AG10803 (cell line): Measurements from ENCODE around the gene KIF19.
"Not testable (repeated sequence)": the region's sequence is repeated elsewhere in the genome, so short reads cannot be mapped to it uniquely, and the experiment has no call there.

ENCODE experiments used
- DNase-seq: peaks from one replicate; pipeline ENCODE4 v3.0.0; 2010; ENCODE audit warnings: low read depth
- H3K4me3 ChIP-seq: 2 replicates; pipeline ENCODE4 v1.5.1; 2011; ENCODE audit warnings: mild to moderate bottlenecking, low read length, control low read depth
- CTCF ChIP-seq: conservative IDR thresholded peaks from 2 replicates; pipeline ENCODE4 v1.5.1; 2011; ENCODE audit warnings: mild to moderate bottlenecking, low read length, control low read depth, inconsistent platforms

The KIF19 gene

GRCh38 chr17:74325743-74326379, at the start of gene KIF19:
Gene KIF19 (plus strand): TSS chr17:74326226. CDS start chr17:74326350, 124 bp downstream.
- no peak for DNase-seq
- H3K4me3 ChIP-seq, result no peak within 1 kb of the TSS
- TF ChIP-seq CTCF, result no peak

- H3K4me3 ChIP-seq, result no peak overlapping the region
- peak; percentile 5 for DNase-seq
- TF ChIP-seq CTCF, result no peak
Measured at GRCh38 chr17:74276541-74277009, 49.5 kb upstream of the KIF19 start.

- no peak for DNase-seq
- TF ChIP-seq CTCF, result no peak
- H3K4me3 ChIP-seq, result no peak overlapping the region
Measured at GRCh38 chr17:74277935-74278334, 48.1 kb upstream of the KIF19 start.

- not testable (repeated sequence) for DNase-seq, H3K4me3 ChIP-seq
Measured at GRCh38 chr17:74279617-74280016, 46.4 kb upstream of the KIF19 start.

GRCh38 chr17:74280093-74280513, 45.9 kb upstream of the KIF19 start:
- DNase-seq, result no peak
- TF ChIP-seq CTCF, result no peak
- no peak overlapping the region for H3K4me3 ChIP-seq

- no peak overlapping the region for H3K4me3 ChIP-seq
- DNase-seq, result no peak
- TF ChIP-seq CTCF, result no peak
Measured at GRCh38 chr17:74281799-74282198, 44.2 kb upstream of the KIF19 start.

GRCh38 chr17:74282274-74282586, 43.8 kb upstream of the KIF19 start:
- DNase-seq, result not testable (repeated sequence)

GRCh38 chr17:74282587-74283370, 43.2 kb upstream of the KIF19 start:
- no peak for DNase-seq
- no peak overlapping the region for H3K4me3 ChIP-seq
- TF ChIP-seq CTCF, result no peak

More at GRCh38 chr17:74282274-74282586, 43.8 kb upstream of the KIF19 start:
- not testable (repeated sequence) for H3K4me3 ChIP-seq
